Caco-2 (cell line): ENCODE results near the gene NFATC1. TPM values are rescaled to one million over a fixed set of nuclear protein-coding genes. Genes with fewer than 3 reads are reported as not detected.

ENCODE experiments used
- BruUV-seq: library from RNA; stranded (reverse); fragments of 400-500 nt; replicated peaks from 2 replicates; lab custom pipeline; 2021; lab: Mats Ljungman, UMichigan
- CTCF ChIA-PET: fragments of 300-600 bp; sonication (Branson Sonifier 250); formaldehyde crosslinking; loops from one replicate; lab custom pipeline; 2022; ENCODE audit warnings: antibody characterized with exemption; lab: Charles Lee
- POLR2A ChIA-PET: fragments of 300-600 bp; sonication (Branson Sonifier 250); formaldehyde crosslinking; loops from one replicate; lab custom pipeline; 2022; ENCODE audit warnings: antibody characterized with exemption; lab: Charles Lee
- DNase-seq, 2 experiments: peaks; one replicate each; pipeline versions ENCODE4 v3.0.0 to v3.0.0-alpha.2; 2020 to 2022
- H3K27me3 ChIP-seq: replicated peaks from 2 replicates; pipeline ENCODE4 v1.6.0; 2011; ENCODE audit warnings: low read length; ENCODE audit not compliant: control insufficient read depth, insufficient read depth
- H3K36me3 ChIP-seq: 2 replicates; pipeline ENCODE4 v1.5.1; 2011; ENCODE audit warnings: low read length; ENCODE audit not compliant: control insufficient read depth, insufficient read depth
- H3K4me1 ChIP-seq: fragments of 250-450 bp; sonication (Bioruptor Pico); 2 replicates; pipeline ENCODE4 v1.5.1; 2020; ENCODE audit warnings: mild to moderate bottlenecking
- H3K4me3 ChIP-seq: 2 replicates; pipeline ENCODE4 v1.5.1; 2011; ENCODE audit warnings: low read depth, mild to moderate bottlenecking, control low read depth, low read length
- H3K9me3 ChIP-seq: fragments of 250-450 bp; sonication (Bioruptor Pico); 2 replicates; pipeline ENCODE4 v1.5.1; 2020; ENCODE audit warnings: mild to moderate bottlenecking, moderate library complexity
- H3K27ac Mint-ChIP-seq: one replicate; pipeline ENCODE4 v1.8.0; 2022; ENCODE audit warnings: mixed read lengths; ENCODE audit not compliant: unreplicated experiment
- H3K27me3 Mint-ChIP-seq: one replicate; pipeline ENCODE4 v1.8.0; 2022; ENCODE audit warnings: mixed read lengths; ENCODE audit not compliant: insufficient read depth, unreplicated experiment
- H3K36me3 Mint-ChIP-seq: one replicate; pipeline ENCODE4 v1.8.0; 2022; ENCODE audit warnings: mild to moderate bottlenecking, mixed read lengths; ENCODE audit not compliant: insufficient read depth, unreplicated experiment
- H3K4me1 Mint-ChIP-seq: one replicate; pipeline ENCODE4 v1.8.0; 2022; ENCODE audit warnings: low read depth, mixed read lengths; ENCODE audit not compliant: unreplicated experiment
- H3K4me3 Mint-ChIP-seq: one replicate; pipeline ENCODE4 v1.8.0; 2022; ENCODE audit warnings: mild to moderate bottlenecking, moderate library complexity, mixed read lengths; ENCODE audit not compliant: unreplicated experiment
- H3K9me3 Mint-ChIP-seq: one replicate; pipeline ENCODE4 v1.8.0; 2022; ENCODE audit warnings: mixed read lengths; ENCODE audit not compliant: unreplicated experiment
- CTCF ChIP-seq, 2 experiments: fragments of 200-600 bp in 1 of 2; IDR thresholded peaks; 1 replicate in 1 of 2; 2 replicates in 1 of 2; pipeline versions ENCODE4 v1.5.1 to v1.8.0; 2011 to 2022; ENCODE audit warnings: antibody characterized with exemption in 1 of 2, control low read depth in 1 of 2, inconsistent platforms in 1 of 2, low read depth in 1 of 2, low read length in 1 of 2, mild to moderate bottlenecking in 1 of 2, moderate library complexity in 1 of 2; ENCODE audit not compliant: insufficient read depth in 1 of 2, severe bottlenecking in 1 of 2, unreplicated experiment in 1 of 2
- intact Hi-C: fragments of 100-400 bp; cut with micrococcal nuclease; formaldehyde crosslinking; loops from one replicate; pipeline ENCODE4 v1.10.0; 2022; ENCODE audit not compliant: unreplicated experiment
- total RNA-seq: library from RNA; stranded (reverse); gene quantifications from 2 replicates; pipeline ENCODE4 v1.2.3, GENCODE V29; 2022

NFATC1 gene
- total RNA-seq, 1 experiment from 2014 or later: 0.66 TPM

- H3K36me3 ChIP-seq: no peaks in the 10 kb centered on the region
- BruUV-seq: no TSS peak
- Mint-ChIP-seq H3K4me1 (peaks cover 6% of the 10 kb centered on the region), H3K4me3 (no peak overlapping the region), H3K36me3 (no peaks in the 10 kb centered on the region), H3K9me3 (no peaks in the 10 kb centered on the region), H3K27me3 (no peaks in the 10 kb centered on the region), H3K27ac (no peak overlapping the region)
- intact Hi-C loops: no loop called here
- TF ChIP-seq CTCF (IDR thresholded peaks at IDR 0.05; ENCODE audit: insufficient read depth in 1 of 2, low read depth in 1 of 2, low read length in 1 of 2, severe bottlenecking in 1 of 2, unreplicated experiment in 1 of 2): no peak
- no peaks in the 10 kb centered on the region for H3K4me1 ChIP-seq
- ChIA-PET CTCF (no interaction called here), POLR2A (no interaction called here)
- H3K9me3 ChIP-seq: no peaks in the 10 kb centered on the region
- H3K27me3 ChIP-seq: no peaks in the 10 kb centered on the region
- DNase-seq: no peak
- H3K4me3 ChIP-seq: no peak overlapping the region
Observed at GRCh38 chr18:79425569-79425886, 29.8 kb downstream of the NFATC1 start.

GRCh38 chr18:79426376-79427300, 30.9 kb downstream of the NFATC1 start:
- CTCF ChIA-PET: no interaction called here
- H3K4me3 ChIP-seq: no peak overlapping the region
- H3K27ac Mint-ChIP-seq: no peak overlapping the region
- H3K27me3 ChIP-seq: no peaks in the 10 kb centered on the region
- BruUV-seq: no TSS peak
- TF ChIP-seq CTCF (IDR thresholded peaks at IDR 0.05; ENCODE audit: insufficient read depth in 1 of 2, low read depth in 1 of 2, low read length in 1 of 2, severe bottlenecking in 1 of 2, unreplicated experiment in 1 of 2): no peak
- DNase-seq: no peak
- peaks cover 6% of the 10 kb centered on the region for H3K4me1 Mint-ChIP-seq
- no peaks in the 10 kb centered on the region for H3K4me1 ChIP-seq
- no peaks in the 10 kb centered on the region for H3K27me3 Mint-ChIP-seq
- H3K4me3 Mint-ChIP-seq: no peak overlapping the region
- H3K9me3 Mint-ChIP-seq: no peaks in the 10 kb centered on the region
- intact Hi-C loops: no loop called here
- H3K36me3 Mint-ChIP-seq: no peaks in the 10 kb centered on the region
- H3K36me3 ChIP-seq: no peaks in the 10 kb centered on the region
- no peaks in the 10 kb centered on the region for H3K9me3 ChIP-seq
- POLR2A ChIA-PET: no interaction called here

- no peaks in the 10 kb centered on the region for H3K36me3 Mint-ChIP-seq
- H3K27me3 Mint-ChIP-seq: no peaks in the 10 kb centered on the region
- no peaks in the 10 kb centered on the region for H3K4me1 ChIP-seq
- no peaks in the 10 kb centered on the region for H3K9me3 ChIP-seq
- H3K27me3 ChIP-seq: no peaks in the 10 kb centered on the region
- H3K4me1 Mint-ChIP-seq: peaks cover 6% of the 10 kb centered on the region
- intact Hi-C loops: no loop called here
- ChIA-PET POLR2A (no interaction called here), CTCF (no interaction called here)
- TF ChIP-seq CTCF (IDR thresholded peaks at IDR 0.05; ENCODE audit: insufficient read depth in 1 of 2, low read depth in 1 of 2, low read length in 1 of 2, severe bottlenecking in 1 of 2, unreplicated experiment in 1 of 2): no peak
- no peak overlapping the region for H3K4me3 ChIP-seq
- no peak for DNase-seq
- no peak overlapping the region for H3K27ac Mint-ChIP-seq
- no peaks in the 10 kb centered on the region for H3K36me3 ChIP-seq
- no peak overlapping the region for H3K4me3 Mint-ChIP-seq
- no TSS peak for BruUV-seq
- no peaks in the 10 kb centered on the region for H3K9me3 Mint-ChIP-seq
Observed at GRCh38 chr18:79427368-79428225, 31.9 kb downstream of the NFATC1 start.
